Activated CD4-positive, alpha-beta memory T cell treated with anti-CD3 and anti-CD28 coated beads, Interleukin-2, amount 10 ng/mL, durations not matched to agents 7 days and 5 days (primary cell): ENCODE results near the gene WNK1. TPM values are rescaled to one million over a fixed set of nuclear protein-coding genes. Genes with fewer than 3 reads are reported as not detected.
A peak's percentile ranks its signal among the peaks of the same experiment; 100 is the strongest.

Experiments used
- CTCF ChIA-PET: fragments of 350-600 bp; sonication (Branson Sonifier 250); formaldehyde crosslinking; loops from one replicate; lab custom pipeline; 2021; ENCODE audit warnings: antibody characterized with exemption, inconsistent platforms; lab: Charles Lee
- POLR2A ChIA-PET: fragments of 350-600 bp; sonication (Branson Sonifier 250); formaldehyde crosslinking; loops from one replicate; lab custom pipeline; 2021; ENCODE audit warnings: antibody characterized with exemption; lab: Charles Lee
- DNase-seq: peaks from one replicate; pipeline ENCODE4 v3.0.0-alpha.2; 2020
- H3K27ac Mint-ChIP-seq: one replicate; pipeline ENCODE4 v1.8.0; 2021; ENCODE audit warnings: mild to moderate bottlenecking, mixed read lengths
- H3K27me3 Mint-ChIP-seq: one replicate; pipeline ENCODE4 v1.8.0; 2021; ENCODE audit warnings: mixed read lengths
- H3K36me3 Mint-ChIP-seq: one replicate; pipeline ENCODE4 v1.8.0; 2021; ENCODE audit warnings: low read depth, mixed read lengths
- H3K4me1 Mint-ChIP-seq: one replicate; pipeline ENCODE4 v1.8.0; 2021; ENCODE audit warnings: mixed read lengths
- H3K4me3 Mint-ChIP-seq: one replicate; pipeline ENCODE4 v1.8.0; 2021; ENCODE audit warnings: mild to moderate bottlenecking, mixed read lengths
- H3K9me3 Mint-ChIP-seq: one replicate; pipeline ENCODE4 v1.8.0; 2021; ENCODE audit warnings: mixed read lengths
- total RNA-seq, 2 experiments: library from RNA; stranded (reverse); gene quantifications; one replicate each; pipeline ENCODE4 v1.2.3, GENCODE V29; 2021

Gene WNK1
- total RNA-seq, 2 experiments from 2014 or later, result 154 to 180 TPM

DNA sequence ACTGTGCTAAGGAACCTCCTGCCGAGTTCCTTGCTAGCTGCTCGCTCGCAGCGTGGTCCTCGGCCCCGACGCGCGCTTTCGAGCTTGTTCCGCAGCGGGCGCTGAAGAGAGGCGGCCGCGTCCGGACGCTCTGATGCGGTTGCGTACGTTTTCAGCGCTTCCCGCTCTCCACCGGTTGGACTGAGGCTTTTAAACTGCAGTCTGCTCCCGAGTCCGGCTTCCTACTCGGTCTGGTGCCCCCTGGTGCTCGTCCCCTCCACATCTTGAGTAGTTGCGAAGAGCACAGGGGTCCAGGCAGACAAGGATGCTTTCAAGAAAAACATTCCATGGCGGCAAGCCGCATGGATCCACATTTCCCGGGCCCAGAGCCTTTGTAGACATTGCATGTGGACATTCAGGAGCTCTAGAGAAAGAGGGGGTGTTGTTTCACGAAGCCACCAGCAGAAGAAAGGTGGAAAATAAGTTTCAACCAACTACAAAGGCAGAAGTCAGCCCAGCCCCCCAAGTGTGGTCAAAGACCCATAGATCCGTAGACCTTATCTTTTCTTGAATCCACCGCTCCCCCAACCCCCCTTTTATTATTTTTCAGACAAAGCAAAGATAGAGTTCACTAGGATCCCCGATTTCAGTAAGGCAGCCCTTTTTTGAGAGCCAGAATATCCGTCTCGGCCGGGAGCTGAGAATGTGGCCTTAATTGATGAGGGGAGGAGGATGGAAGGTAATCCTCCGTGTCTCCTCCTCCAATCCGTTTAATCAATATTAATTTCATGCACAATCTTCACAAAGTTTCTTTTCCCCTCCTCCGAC is 984 bp upstream of the WNK1 start:
- Mint-ChIP-seq H3K4me1 (peaks cover 26% of the 10 kb centered on the region), H3K36me3 (peaks cover 31% of the 10 kb centered on the region), H3K9me3 (no peaks in the 10 kb centered on the region), H3K27me3 (no peaks in the 10 kb centered on the region), H3K4me3 (no peak overlapping the region), H3K27ac (no peak overlapping the region)
- CTCF ChIA-PET, result interaction anchor here (0.6 to 5.0 kb wide), 58 partner anchors 9 to 362 kb away, joined by 3 to 118 read pairs (median 4); partner anchors contain the start of genes KDM5A, NINJ2 and RAD52
- peak; percentile 93 for DNase-seq
- POLR2A ChIA-PET, result interaction anchor here (0.7 to 6.3 kb wide), 45 partner anchors 8 to 853 kb away, joined by 3 to 83 read pairs (median 5); partner anchors contain the start of genes CCDC77, KDM5A and NINJ2

DNA sequence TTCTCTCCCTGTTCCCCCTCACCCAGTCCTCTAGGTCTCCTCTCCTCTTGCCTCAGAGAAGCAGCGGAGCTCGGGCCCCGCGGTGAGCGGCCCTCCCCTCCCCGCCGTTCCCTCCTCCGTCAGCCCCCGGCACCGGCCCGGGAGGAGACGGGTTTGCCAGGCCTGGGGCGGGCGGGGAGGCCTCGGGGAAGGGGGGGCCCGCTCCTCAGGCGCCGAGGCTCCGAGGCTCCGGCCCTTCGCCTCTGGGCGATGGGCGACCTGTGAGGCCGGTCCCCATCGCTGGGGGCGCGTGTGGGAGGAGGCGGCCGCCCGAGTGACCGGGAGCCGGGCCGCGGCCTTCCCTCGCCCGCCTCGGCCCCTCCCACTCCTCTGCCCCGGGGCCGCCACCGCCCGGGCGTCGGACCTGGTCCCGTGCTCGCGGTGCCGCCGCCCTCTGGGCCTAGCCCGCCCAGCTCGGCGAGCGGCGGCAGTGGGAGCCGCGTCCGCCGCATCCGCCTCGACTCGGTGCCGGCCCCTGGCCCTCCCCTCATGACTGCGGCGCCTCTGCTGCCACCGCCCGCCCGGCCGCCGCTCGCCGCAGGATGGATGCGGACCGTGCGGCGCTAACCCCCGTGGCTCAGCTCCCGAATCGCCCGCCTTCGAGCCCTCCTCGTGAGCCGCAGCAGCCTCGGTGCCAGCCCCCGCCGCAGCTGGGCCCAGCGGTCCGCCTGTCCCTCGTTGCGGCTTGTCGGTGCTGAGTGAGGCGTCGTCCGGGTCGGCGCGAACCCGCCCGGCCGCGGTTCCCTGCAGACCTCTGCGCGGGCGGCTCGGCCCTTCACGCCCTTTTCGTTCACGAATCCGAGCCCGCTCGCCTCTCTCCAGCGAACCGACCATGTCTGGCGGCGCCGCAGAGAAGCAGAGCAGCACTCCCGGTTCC is 574 bp downstream of the WNK1 start:
- Mint-ChIP-seq H3K27me3 (no peaks in the 10 kb centered on the region), H3K9me3 (no peaks in the 10 kb centered on the region), H3K36me3 (peaks cover 42% of the 10 kb centered on the region), H3K27ac (peak overlapping the region; percentile 87), H3K4me3 (peak overlapping the region; percentile 93), H3K4me1 (peaks cover 31% of the 10 kb centered on the region)
- POLR2A ChIA-PET, result interaction anchor here (0.6 to 6.3 kb wide), 24 partner anchors 10 to 364 kb away, joined by 3 to 83 read pairs (median 20); partner anchors contain the start of genes KDM5A, NINJ2 and RAD52
- CTCF ChIA-PET, result interaction anchor here (1.4 to 5.0 kb wide), 14 partner anchors 11 to 199 kb away, joined by 3 to 118 read pairs (median 26); partner anchors contain the start of gene RAD52
- peak; percentile 59 for DNase-seq

DNA sequence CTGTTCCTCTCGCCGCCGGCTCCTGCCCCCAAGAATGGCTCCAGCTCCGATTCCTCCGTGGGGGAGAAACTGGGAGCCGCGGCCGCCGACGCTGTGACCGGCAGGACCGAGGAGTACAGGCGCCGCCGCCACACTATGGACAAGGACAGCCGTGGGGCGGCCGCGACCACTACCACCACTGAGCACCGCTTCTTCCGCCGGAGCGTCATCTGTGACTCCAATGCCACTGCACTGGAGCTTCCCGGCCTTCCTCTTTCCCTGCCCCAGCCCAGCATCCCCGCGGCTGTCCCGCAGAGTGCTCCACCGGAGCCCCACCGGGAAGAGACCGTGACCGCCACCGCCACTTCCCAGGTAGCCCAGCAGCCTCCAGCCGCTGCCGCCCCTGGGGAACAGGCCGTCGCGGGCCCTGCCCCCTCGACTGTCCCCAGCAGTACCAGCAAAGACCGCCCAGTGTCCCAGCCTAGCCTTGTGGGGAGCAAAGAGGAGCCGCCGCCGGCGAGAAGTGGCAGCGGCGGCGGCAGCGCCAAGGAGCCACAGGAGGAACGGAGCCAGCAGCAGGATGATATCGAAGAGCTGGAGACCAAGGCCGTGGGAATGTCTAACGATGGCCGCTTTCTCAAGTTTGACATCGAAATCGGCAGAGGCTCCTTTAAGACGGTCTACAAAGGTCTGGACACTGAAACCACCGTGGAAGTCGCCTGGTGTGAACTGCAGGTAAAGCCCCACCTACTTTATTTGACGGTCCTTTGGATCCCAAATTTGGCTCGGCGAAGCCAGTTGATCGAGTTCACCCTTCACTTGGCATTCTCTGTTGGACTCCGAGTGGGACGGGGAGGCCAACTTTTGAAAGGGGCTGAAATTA is 1.5 kb downstream of the WNK1 start:
- H3K4me1 Mint-ChIP-seq, result peaks cover 36% of the 10 kb centered on the region
- peak overlapping the region; percentile 87 for H3K27ac Mint-ChIP-seq
- ChIA-PET POLR2A (interaction anchor here (1.0 to 6.3 kb wide), 22 partner anchors 10 to 365 kb away, joined by 3 to 83 read pairs (median 20); partner anchors contain the start of genes KDM5A, NINJ2 and RAD52), CTCF (interaction anchor here (1.3 to 5.0 kb wide), 12 partner anchors 22 to 200 kb away, joined by 3 to 118 read pairs (median 6); partner anchors contain the start of gene NINJ2)
- no peaks in the 10 kb centered on the region for H3K27me3 Mint-ChIP-seq
- no peaks in the 10 kb centered on the region for H3K9me3 Mint-ChIP-seq
- H3K4me3 Mint-ChIP-seq, result peak overlapping the region; percentile 93
- H3K36me3 Mint-ChIP-seq, result peaks cover 48% of the 10 kb centered on the region
- DNase-seq, result peak; percentile 62

DNA sequence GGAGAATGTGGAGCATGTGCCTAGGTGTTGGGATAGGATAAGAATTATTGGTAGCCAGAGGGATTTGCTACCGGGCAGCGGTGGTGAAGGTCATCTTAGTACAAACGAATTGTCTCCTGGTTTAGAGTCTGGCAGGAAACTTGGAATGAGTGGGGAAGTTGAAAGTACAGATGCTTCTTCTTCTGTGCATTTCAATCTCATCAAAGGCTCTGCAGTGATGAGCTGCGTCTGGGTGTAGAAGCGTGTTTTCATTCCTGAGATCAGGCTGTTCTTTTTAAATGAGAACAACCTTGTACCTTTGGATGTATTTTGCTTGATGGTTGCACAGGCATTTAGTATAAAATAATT is 2.1 kb downstream of the WNK1 start:
- ChIA-PET CTCF (interaction anchor here (0.5 to 2.2 kb wide), 17 partner anchors 11 to 200 kb away, joined by 3 to 11 read pairs (median 5); partner anchors contain the start of gene NINJ2), POLR2A (interaction anchor here (0.9 to 6.3 kb wide), 19 partner anchors 11 to 191 kb away, joined by 3 to 83 read pairs (median 7); no protein-coding TSS in a partner anchor)
- Mint-ChIP-seq H3K36me3 (peaks cover 49% of the 10 kb centered on the region), H3K27ac (peak overlapping the region; percentile 87), H3K27me3 (no peaks in the 10 kb centered on the region), H3K9me3 (no peaks in the 10 kb centered on the region), H3K4me3 (peak overlapping the region; percentile 93), H3K4me1 (peaks cover 35% of the 10 kb centered on the region)
- DNase-seq, result no peak

DNA sequence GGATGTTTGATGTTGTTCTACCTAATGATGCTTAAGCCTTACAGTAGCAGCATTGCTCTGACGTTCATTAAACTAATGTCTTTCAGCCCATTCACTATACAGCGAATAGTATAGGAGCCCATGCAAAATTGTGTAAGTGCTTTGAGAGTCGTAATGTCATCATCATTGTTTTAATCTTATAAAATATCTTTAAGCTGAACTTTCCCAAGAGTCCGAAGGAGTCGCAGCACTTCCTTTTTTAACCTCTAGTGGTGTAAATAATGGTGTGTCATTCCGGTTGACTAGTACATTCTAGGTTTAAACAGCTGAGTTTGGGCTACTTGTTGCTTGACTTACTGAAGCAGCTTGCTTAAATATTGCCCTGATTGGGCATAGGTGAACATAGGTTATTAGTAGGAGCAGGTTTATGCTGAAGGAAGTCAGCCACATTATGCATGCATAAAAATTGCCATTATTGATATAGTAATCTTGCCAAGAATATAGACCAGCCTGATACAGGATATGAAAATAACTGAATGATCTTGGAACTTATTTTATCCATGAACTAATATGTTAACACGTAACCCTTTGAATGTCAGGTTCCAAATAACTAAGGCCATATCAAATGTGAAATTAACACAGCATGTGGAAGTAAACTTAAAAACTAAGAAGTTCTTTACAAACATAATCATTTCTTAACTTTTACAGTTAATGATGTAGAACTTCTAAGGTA is 2.6 kb downstream of the WNK1 start:
- no peaks in the 10 kb centered on the region for H3K9me3 Mint-ChIP-seq
- POLR2A ChIA-PET, result interaction anchor here (0.9 to 6.3 kb wide), 18 partner anchors 12 to 191 kb away, joined by 3 to 83 read pairs (median 7); no protein-coding TSS in a partner anchor
- H3K4me1 Mint-ChIP-seq, result peaks cover 35% of the 10 kb centered on the region
- DNase-seq, result peak; percentile 25
- CTCF ChIA-PET, result interaction anchor here (0.5 to 2.2 kb wide), 16 partner anchors 11 to 179 kb away, joined by 3 to 11 read pairs (median 6); partner anchors contain the start of gene NINJ2
- H3K36me3 Mint-ChIP-seq, result peaks cover 54% of the 10 kb centered on the region
- H3K27me3 Mint-ChIP-seq, result no peaks in the 10 kb centered on the region
- H3K4me3 Mint-ChIP-seq, result peak overlapping the region; percentile 93
- peak overlapping the region; percentile 87 for H3K27ac Mint-ChIP-seq

DNA sequence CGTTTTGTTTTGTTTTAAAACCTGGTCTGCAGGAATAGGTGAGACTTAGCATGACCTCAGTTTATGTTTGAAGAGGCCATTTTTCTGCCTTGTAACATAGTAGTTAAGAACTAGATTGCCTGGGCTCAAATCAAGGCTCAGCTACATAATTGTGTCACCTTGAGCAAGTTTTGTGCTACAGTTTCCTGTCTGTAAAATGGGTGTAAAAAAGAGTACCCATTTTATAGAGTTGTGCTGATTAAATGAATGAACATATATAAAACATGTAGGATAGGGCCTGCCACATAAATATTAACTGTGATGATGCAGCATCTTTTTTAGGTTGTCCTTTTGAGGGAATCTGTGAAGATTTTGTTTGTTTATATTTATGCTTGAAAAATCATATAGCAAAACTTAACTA is 7.2 kb downstream of the WNK1 start:
- Mint-ChIP-seq H3K9me3 (no peaks in the 10 kb centered on the region), H3K27ac (peak overlapping the region; percentile 4), H3K4me1 (peaks cover 59% of the 10 kb centered on the region), H3K36me3 (peaks cover 67% of the 10 kb centered on the region), H3K4me3 (no peak overlapping the region), H3K27me3 (no peaks in the 10 kb centered on the region)
- ChIA-PET CTCF (interaction anchor here (0.6 to 3.8 kb wide), 9 partner anchors 8 to 213 kb away, joined by 3 to 25 read pairs (median 5); no protein-coding TSS in a partner anchor), POLR2A (interaction anchor here (0.7 kb wide), 1 partner anchor 51 kb away, joined by 3 read pairs; no protein-coding TSS in a partner anchor)
- no peak for DNase-seq

DNA sequence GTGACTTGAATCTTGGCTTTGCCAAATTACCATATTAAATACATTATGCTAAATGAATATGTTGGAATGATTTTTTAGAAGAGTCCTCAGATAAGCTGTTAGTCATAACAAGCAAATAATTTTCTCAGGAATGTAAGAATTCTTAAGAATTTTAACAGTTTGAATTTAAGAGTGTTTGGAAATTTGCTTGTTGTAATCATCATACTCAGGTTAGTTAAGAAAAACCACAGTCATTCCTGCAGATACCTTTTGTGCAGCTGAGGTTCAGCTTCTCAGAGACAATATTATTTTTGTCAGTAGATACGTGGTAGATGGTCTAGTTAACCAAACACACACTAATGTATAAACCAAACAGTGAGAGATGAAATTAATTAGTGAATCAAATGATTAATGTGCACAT is 8.9 kb downstream of the WNK1 start:
- H3K4me3 Mint-ChIP-seq, result no peak overlapping the region
- H3K4me1 Mint-ChIP-seq, result peaks cover 59% of the 10 kb centered on the region
- ChIA-PET POLR2A (interaction anchor here (0.8 to 1.4 kb wide), 4 partner anchors 9 to 117 kb away, joined by 3 to 4 read pairs (median 3); no protein-coding TSS in a partner anchor), CTCF (interaction anchor here (0.5 to 3.0 kb wide), 7 partner anchors 10 to 268 kb away, joined by 3 to 13 read pairs (median 7); no protein-coding TSS in a partner anchor)
- no peak overlapping the region for H3K27ac Mint-ChIP-seq
- no peak for DNase-seq
- peaks cover 60% of the 10 kb centered on the region for H3K36me3 Mint-ChIP-seq
- no peaks in the 10 kb centered on the region for H3K27me3 Mint-ChIP-seq
- H3K9me3 Mint-ChIP-seq, result no peaks in the 10 kb centered on the region

DNA sequence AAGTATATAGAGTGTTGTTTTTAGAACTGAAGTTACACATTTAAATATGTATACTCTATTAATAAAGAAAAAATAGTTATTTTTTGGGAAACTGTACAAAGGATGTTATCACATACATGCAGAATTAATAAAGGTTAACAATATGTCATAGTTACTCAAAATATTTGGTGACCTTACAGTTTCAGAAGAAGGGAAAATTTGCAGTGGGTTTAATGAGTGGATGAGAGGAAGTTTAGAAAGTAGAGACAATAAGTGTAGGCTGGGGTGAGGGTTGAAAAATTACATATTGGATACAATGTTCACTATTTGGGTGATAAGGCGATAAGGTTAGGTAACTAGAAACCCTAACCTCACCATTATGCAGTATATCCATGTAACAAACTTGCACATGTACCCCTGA is 13.5 kb downstream of the WNK1 start:
- Mint-ChIP-seq H3K27me3 (no peaks in the 10 kb centered on the region), H3K4me3 (no peak overlapping the region), H3K9me3 (no peaks in the 10 kb centered on the region), H3K4me1 (peaks cover 54% of the 10 kb centered on the region), H3K36me3 (peaks cover 41% of the 10 kb centered on the region), H3K27ac (no peak overlapping the region)
- POLR2A ChIA-PET, result interaction anchor here (0.8 to 1.5 kb wide), 3 partner anchors 10 to 15 kb away, joined by 3 to 5 read pairs (median 3); no protein-coding TSS in a partner anchor
- CTCF ChIA-PET, result interaction anchor here (0.5 kb wide), 1 partner anchor 82 kb away, joined by 3 read pairs; no protein-coding TSS in a partner anchor
- DNase-seq, result no peak

DNA sequence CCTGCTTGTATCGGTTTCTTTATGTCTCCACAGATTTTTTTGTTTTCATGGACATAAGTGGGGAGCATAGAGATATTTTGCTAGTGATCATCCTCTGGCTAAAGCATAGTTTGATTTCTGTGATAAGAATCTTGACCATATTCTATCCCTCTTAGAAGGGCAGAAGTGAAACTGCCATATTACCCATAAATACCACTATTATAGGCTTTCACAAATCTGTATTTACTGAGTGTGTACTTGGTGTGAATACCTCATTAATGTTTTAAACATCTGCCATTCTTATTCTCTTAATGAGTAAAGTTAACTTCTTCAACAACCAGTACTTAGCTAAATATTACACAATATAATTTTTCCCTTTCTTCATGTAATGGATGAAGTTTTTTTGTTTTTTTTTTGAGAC is 16.1 kb downstream of the WNK1 start:
- Mint-ChIP-seq H3K4me3 (no peak overlapping the region), H3K4me1 (peaks cover 57% of the 10 kb centered on the region), H3K27me3 (no peaks in the 10 kb centered on the region), H3K27ac (no peak overlapping the region), H3K36me3 (peaks cover 27% of the 10 kb centered on the region), H3K9me3 (no peaks in the 10 kb centered on the region)
- DNase-seq, result no peak
- ChIA-PET POLR2A (no interaction called here), CTCF (interaction anchor here (1.2 to 1.4 kb wide), 2 partner anchors 9 to 13 kb away, joined by 3 to 4 read pairs; no protein-coding TSS in a partner anchor)

DNA sequence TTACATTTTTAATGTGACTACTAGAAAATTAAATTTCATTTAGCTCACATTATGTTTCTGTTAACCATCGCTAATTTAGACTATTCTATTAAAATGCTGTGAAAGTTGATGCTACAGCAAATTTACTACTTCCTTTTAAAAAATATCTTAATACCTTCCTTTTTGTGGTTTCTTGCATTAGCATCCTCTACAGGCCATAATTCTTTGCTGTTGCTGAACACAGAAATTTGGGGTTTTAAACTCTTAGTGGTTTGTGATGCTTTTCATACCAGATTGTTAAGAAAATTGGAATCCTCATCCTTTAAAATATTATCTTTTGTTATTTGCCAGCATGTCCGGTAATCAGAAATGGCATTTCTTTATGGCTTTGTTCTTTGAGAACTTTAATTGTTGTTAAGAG is 18.1 kb downstream of the WNK1 start:
- Mint-ChIP-seq H3K27ac (no peak overlapping the region), H3K4me1 (peaks cover 59% of the 10 kb centered on the region), H3K4me3 (no peak overlapping the region), H3K36me3 (peaks cover 19% of the 10 kb centered on the region), H3K9me3 (no peaks in the 10 kb centered on the region), H3K27me3 (no peaks in the 10 kb centered on the region)
- CTCF ChIA-PET, result interaction anchor here (2.1 kb wide), 1 partner anchor 10 kb away, joined by 7 read pairs; no protein-coding TSS in a partner anchor
- POLR2A ChIA-PET, result interaction anchor here (1.1 to 1.2 kb wide), 2 partner anchors 11 to 16 kb away, joined by 3 to 5 read pairs; no protein-coding TSS in a partner anchor
- DNase-seq, result no peak
